BLaER1 (cell line): ENCODE data around the gene IQUB.
"Not testable (repeated sequence)": the region's sequence is repeated elsewhere in the genome, so short reads cannot be mapped to it uniquely, and the experiment has no call there.

ENCODE experiments used
- H3K27ac ChIP-seq: shearing (Covaris generic); formaldehyde crosslinking; 2 replicates; pipeline ENCODE4 v1.8.1; 2022
- H3K27me3 ChIP-seq: shearing (Covaris generic); formaldehyde crosslinking; 2 replicates; pipeline ENCODE4 v1.8.1; 2022
- H3K36me3 ChIP-seq: shearing (Covaris generic); formaldehyde crosslinking; 2 replicates; pipeline ENCODE4 v1.8.1; 2022
- H3K4me1 ChIP-seq: shearing (Covaris generic); formaldehyde crosslinking; 2 replicates; pipeline ENCODE4 v1.8.1; 2022
- H3K4me2 ChIP-seq: shearing (Covaris generic); formaldehyde crosslinking; 2 replicates; pipeline ENCODE4 v1.8.1; 2022
- H3K4me3 ChIP-seq: shearing (Covaris generic); formaldehyde crosslinking; 2 replicates; pipeline ENCODE4 v1.8.1; 2022
- H3K9ac ChIP-seq: shearing (Covaris generic); formaldehyde crosslinking; 2 replicates; pipeline ENCODE4 v1.8.1; 2022
- H3K9me3 ChIP-seq: shearing (Covaris generic); formaldehyde crosslinking; 2 replicates; pipeline ENCODE4 v1.8.1; 2022
- H4K20me1 ChIP-seq: shearing (Covaris generic); formaldehyde crosslinking; 2 replicates; pipeline ENCODE4 v1.8.1; 2022
- Cebpa-rat ChIP-seq: shearing (Covaris generic); IDR thresholded peaks from 2 replicates; pipeline ENCODE4 v1.8.1; 2022

The IQUB gene

DNA sequence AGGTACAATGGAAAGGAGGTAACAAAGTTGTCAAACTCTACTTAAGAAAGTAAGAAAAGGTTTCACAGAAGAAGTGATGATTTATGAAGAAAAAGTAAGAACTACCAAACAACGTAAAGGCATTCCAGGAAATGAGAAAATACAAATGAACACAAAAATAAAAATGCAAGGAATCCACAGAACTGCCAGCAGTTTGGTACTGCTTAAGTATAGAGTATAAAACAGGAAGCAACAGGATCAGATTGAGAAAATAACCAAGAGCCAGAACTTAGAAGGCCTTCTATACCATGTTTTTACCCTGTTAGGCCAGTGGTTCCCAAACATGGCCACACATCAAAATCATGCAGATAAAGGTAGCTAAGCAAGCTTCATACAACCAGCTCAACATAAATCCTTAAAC lies 14.0 kb upstream of the IQUB start:
- H3K27ac ChIP-seq, result no peak overlapping the region
- H3K4me3 ChIP-seq, result no peak overlapping the region
- H3K36me3 ChIP-seq, result peaks cover 49% of the 10 kb centered on the region
- H3K4me2 ChIP-seq, result no peak overlapping the region
- no peaks in the 10 kb centered on the region for H3K27me3 ChIP-seq
- no peaks in the 10 kb centered on the region for H3K4me1 ChIP-seq
- no peak for TF ChIP-seq Cebpa-rat
- H3K9ac ChIP-seq, result no peak overlapping the region
- peaks cover 75% of the 10 kb centered on the region for H4K20me1 ChIP-seq
- H3K9me3 ChIP-seq, result no peaks in the 10 kb centered on the region

DNA sequence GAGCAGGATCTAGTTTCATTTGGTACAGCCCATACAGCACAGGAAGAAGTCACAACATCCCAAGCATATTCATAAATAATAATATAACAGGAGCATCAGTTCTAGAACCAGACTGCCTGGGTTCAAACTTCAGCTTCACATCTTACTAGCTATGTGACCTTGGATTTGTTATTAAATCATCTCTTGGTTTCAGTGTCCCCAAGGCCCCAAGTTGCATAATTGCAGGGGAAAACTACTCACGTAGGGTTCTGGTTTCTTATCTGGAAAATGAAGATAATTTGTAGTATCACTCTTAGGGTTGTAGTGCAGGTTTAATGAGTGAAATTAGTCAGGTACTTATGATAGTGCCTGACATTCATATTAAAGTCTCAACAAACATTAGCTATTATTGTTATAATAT lies 5.5 kb upstream of the IQUB start:
- no peak for TF ChIP-seq Cebpa-rat
- H3K4me2 ChIP-seq, result no peak overlapping the region

DNA sequence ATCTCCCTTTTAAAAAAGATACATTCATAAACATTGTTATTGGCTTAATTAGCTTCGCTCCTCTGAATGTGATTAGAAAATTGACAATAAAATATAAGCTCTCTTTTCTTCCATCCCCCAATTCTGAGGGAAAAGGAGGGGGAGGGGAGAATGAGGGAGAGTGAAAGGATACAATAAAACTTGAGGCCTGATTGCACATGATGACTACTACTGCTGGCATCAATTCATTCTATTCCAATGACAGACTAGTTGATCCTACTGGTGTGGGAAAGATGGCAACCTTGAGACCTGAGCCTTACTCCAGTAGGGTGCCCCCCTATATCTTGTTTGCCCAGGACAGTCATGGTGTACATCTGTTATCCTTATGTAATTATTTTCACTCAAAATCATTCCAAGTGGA lies 4.5 kb upstream of the IQUB start:
- Histone ChIP-seq H3K4me1 (peaks cover 5% of the 10 kb centered on the region; the same call in 1 of the 2 replicates), H3K27ac (no peak overlapping the region), H3K4me2 (no peak overlapping the region), H3K4me3 (no peak overlapping the region), H3K27me3 (peaks cover 5% of the 10 kb centered on the region), H3K9ac (no peak overlapping the region), H3K9me3 (no peaks in the 10 kb centered on the region), H4K20me1 (peaks cover 5% of the 10 kb centered on the region; the same call in 1 of the 2 replicates), H3K36me3 (peaks cover 4% of the 10 kb centered on the region)
- no peak for TF ChIP-seq Cebpa-rat

More for the DNA sequence above, 5.5 kb upstream of the IQUB start:
- Histone ChIP-seq H3K9ac (no peak overlapping the region), H3K27ac (no peak overlapping the region), H3K4me1 (no peaks in the 10 kb centered on the region), H3K9me3 (no peaks in the 10 kb centered on the region), H3K27me3 (no peaks in the 10 kb centered on the region), H3K4me3 (no peak overlapping the region), H3K36me3 (peaks cover 4% of the 10 kb centered on the region), H4K20me1 (peaks cover 5% of the 10 kb centered on the region; the same call in 1 of the 2 replicates)

DNA sequence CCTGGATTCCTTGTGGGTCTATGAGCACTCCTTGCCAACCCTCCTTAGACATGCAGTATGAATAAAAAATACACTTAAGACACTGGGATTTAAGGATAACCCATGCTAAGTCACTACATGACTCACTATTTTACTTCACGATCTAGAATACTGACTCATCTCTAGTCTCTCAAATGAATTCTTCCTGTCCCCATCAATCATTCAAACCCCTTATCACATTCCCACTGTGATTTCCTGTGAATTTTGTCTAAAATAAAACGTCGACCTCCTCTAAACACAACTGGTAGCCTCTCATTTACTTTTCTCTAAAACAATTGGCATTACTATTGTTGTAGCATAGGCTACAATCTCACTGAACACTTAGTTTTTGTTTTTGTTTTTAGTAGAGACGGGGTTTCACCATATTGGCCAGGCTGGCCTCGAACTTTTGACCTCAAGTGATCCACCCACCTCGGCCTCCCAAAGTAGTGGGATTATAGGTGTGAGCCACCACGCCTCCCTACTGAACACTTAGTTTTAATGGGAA lies 3.9 kb upstream of the IQUB start:
- Histone ChIP-seq H3K27ac (no peak overlapping the region), H3K9me3 (no peaks in the 10 kb centered on the region), H3K4me1 (peaks cover 6% of the 10 kb centered on the region; the same call in 1 of the 2 replicates), H3K4me2 (no peak overlapping the region), H3K36me3 (peaks cover 3% of the 10 kb centered on the region), H3K9ac (no peak overlapping the region), H3K27me3 (peaks cover 12% of the 10 kb centered on the region), H3K4me3 (no peak overlapping the region), H4K20me1 (peaks cover 5% of the 10 kb centered on the region; the same call in 1 of the 2 replicates)
- no peak for TF ChIP-seq Cebpa-rat

DNA sequence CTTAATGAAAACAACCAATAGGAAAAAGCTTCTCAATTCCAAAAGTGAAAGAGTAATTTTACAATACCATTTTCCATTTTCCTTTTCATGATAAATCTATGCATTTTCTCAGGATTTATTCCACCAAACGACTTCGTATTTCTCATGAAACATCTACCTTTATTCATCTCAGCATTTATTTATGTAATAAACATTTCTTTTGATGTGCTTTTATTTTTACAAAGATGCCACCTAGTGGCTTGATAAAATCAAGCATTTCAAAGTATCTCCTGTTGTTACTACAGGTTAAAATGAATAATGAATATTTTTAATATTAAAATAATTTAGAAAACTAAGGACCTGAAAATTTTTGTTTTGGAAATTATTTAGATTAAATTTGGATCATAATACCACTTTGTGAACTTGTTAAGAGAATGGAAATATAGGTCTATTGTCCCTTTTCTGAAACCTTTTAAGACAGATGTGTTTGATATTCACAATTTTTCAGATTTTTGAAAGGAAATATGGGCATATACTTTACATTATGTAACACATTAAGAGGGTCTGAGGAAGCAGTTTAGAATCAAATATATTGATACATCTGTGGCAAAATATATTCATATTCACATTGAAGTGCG lies 2.7 kb upstream of the IQUB start:
- Histone ChIP-seq H3K9ac (no peak overlapping the region), H3K4me1 (peaks cover 6% of the 10 kb centered on the region; the same call in 1 of the 2 replicates), H3K4me3 (no peak overlapping the region), H3K36me3 (no peaks in the 10 kb centered on the region), H4K20me1 (no peaks in the 10 kb centered on the region), H3K27ac (no peak overlapping the region), H3K27me3 (peaks cover 23% of the 10 kb centered on the region), H3K9me3 (no peaks in the 10 kb centered on the region), H3K4me2 (no peak overlapping the region)
- no peak for TF ChIP-seq Cebpa-rat

DNA sequence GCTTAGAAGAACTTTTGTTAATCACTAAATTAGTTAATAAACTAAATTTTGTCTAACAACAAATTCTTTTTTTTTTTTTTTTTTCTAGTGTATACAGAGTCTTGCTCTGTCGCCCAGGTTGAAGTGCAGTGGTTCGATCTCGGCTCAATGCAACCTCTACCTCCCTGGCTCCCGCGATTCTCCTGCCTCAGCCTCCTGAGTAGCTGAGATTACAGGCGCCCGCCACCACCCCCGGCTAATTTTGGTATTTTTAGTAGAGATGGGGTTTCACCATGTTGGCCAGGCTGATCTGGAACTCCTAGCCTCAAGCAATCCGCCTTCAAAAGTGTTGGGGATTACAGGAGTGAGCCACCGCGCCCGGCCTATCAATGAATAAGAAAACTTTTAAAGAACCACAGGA lies 1.1 kb upstream of the IQUB start:
- Histone ChIP-seq H3K27me3 (peaks cover 28% of the 10 kb centered on the region), H3K4me2 (peak overlapping the region; percentile 68), H3K4me3 (peak overlapping the region; percentile 68), H3K4me1 (peaks cover 6% of the 10 kb centered on the region; the same call in 1 of the 2 replicates), H3K27ac (no peak overlapping the region), H3K36me3 (no peaks in the 10 kb centered on the region), H3K9ac (no peak overlapping the region), H3K9me3 (no peaks in the 10 kb centered on the region), H4K20me1 (no peaks in the 10 kb centered on the region)
- no peak for TF ChIP-seq Cebpa-rat

DNA sequence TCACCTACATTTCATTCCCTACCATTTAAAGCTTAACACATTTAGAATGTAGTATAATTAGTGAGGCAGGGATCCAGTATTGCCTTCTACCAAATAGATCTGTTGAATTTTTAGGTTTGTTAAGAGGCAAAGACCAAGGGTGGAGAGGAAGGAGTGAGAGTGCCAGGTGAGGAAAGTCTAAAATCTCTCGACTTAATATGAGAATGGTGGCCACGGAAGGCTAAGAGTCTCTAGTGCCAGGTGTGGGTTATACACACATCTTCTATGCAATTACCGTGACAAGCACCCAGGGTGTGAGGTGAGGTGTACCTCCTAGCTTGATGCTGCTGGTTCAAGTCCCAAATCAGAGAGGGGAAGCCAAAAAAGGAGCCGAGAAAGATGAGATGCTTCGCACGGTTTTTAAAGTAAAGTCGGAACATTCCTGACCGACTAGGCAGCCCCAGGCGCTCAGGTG lies 439 bp downstream of the IQUB start:
- Histone ChIP-seq H4K20me1 (no peaks in the 10 kb centered on the region), H3K27ac (no peak overlapping the region), H3K4me2 (peak overlapping the region; percentile 91), H3K27me3 (peaks cover 28% of the 10 kb centered on the region), H3K4me3 (peak overlapping the region; percentile 68), H3K9me3 (no peaks in the 10 kb centered on the region), H3K36me3 (no peaks in the 10 kb centered on the region), H3K9ac (no peak overlapping the region), H3K4me1 (peaks cover 6% of the 10 kb centered on the region; the same call in 1 of the 2 replicates)
- no peak for TF ChIP-seq Cebpa-rat

DNA sequence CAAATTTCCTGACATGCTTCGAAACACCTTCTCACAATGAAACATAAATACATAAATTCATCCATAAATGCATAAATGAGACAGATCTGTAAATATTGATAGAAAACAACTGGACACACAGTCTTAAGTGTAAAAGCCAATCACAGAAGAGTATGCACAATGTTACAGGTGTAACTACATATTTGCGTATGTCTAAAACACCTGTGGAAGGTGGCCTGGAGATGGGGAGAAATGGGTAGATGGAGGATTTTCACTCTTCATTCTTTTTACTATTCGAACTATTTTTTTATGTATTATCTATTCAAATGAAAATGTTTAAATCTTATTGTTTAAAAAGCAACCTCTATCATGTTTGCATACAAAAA lies 860 bp downstream of the IQUB start:
- Histone ChIP-seq H3K36me3 (no peaks in the 10 kb centered on the region), H3K27me3 (peaks cover 28% of the 10 kb centered on the region), H3K27ac (no peak overlapping the region), H3K9ac (no peak overlapping the region), H3K4me3 (no peak overlapping the region), H3K4me2 (no peak overlapping the region), H3K4me1 (peaks cover 6% of the 10 kb centered on the region; the same call in 1 of the 2 replicates), H3K9me3 (no peaks in the 10 kb centered on the region), H4K20me1 (no peaks in the 10 kb centered on the region)
- TF ChIP-seq Cebpa-rat, result no peak

DNA sequence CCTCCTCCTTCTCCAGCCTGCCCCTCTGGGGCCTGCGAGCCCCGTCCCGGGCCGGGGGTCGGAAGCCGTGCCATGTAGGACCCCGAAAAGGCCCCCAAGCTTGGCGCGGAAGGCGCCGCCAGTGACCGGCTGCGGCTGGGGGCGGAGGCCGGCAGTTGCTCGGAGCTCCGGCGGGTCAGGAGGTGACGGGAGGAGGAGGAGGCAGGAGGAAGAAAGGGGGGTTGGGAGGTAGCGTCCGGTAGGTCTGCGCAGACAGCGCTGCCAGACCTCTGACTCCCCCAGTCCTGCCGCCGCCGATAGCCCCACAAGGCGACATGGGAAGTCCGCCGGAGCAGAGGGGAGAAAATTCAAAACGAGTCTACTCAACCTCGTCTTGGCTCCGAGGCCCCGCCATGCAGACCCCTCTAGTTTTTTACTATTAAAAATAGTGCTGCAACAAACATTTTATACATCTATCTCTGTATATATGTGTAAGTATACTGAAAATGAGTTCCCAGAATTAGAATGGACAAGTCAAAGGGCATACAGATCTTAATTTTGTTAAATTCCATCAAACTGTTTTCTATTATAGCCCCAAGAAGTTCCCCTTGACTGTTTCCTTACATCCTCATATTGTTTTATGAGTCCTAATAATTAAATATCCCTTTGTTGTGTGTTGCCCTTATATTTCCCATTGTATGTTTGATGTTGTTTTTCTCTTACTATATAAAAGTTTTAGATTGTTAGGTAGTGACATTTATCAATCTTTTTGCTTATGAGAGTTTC lies 1.4 kb downstream of the IQUB start:
- not testable (repeated sequence) for H3K4me3 ChIP-seq, H3K36me3 ChIP-seq, H3K4me2 ChIP-seq, H3K9ac ChIP-seq, H4K20me1 ChIP-seq, H3K4me1 ChIP-seq, H3K27ac ChIP-seq, H3K9me3 ChIP-seq
- H3K27me3 ChIP-seq, result peaks cover 28% of the 10 kb centered on the region

DNA sequence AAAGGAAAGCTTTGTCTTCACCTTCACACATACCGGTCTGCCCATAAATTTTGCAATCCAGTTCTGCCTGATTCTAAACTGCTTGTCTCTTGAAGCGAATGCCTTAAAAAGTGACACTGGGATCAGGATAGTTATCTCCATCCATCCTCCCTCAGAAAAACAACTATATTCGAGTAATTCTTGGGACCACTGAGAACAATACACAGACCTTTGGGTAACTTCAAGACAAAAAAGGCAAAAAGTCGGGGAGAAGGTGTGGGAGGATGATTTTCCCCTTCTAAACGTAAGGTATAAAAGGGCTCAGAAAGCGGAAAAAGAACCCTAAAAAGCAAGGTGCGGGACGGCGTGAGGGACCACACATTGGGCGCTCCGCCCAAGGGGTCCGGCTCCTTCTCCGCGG lies 2.1 kb downstream of the IQUB start:
- H3K4me1 ChIP-seq, H3K36me3 ChIP-seq, H3K4me3 ChIP-seq, H3K9me3 ChIP-seq, H3K27ac ChIP-seq, H3K9ac ChIP-seq, H4K20me1 ChIP-seq, H3K4me2 ChIP-seq: not testable (repeated sequence)
- H3K27me3 ChIP-seq, result peaks cover 28% of the 10 kb centered on the region

DNA sequence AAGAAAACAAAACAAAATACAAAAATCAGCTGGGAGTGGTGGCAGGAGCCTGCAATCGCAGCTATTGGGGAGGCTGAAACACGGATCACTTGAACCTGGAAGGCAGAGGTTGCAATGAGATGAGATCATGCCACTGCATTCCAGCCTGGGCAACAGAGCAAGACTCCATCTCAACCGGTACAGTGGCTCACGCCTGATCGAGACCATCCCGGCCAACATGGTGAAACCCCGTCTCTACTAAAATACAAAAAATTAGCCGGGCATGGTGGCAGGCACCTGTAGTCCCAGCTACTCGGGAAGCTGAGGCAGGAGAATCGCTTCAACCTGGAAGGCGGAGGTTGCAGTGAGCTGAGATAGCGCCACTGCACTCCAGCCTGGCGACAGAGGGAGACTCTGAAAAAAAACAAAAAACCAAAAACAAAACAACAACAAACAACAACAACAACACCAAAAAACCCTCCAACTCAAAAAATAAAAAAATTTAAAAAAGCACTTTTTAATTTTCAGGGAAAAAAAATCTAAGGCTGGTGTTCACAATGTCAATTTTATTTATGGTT lies 4.3 kb downstream of the IQUB start:
- not testable (repeated sequence) for H4K20me1 ChIP-seq, H3K4me2 ChIP-seq, H3K9me3 ChIP-seq, H3K36me3 ChIP-seq, H3K9ac ChIP-seq, H3K4me3 ChIP-seq, H3K27ac ChIP-seq, H3K4me1 ChIP-seq
- H3K27me3 ChIP-seq, result peaks cover 28% of the 10 kb centered on the region
